K562 (cell line): ENCODE data around the gene KRT33A. TPM values are rescaled to one million over a fixed set of nuclear protein-coding genes. Genes with fewer than 3 reads are reported as not detected.

Experiments
- CEBPG ChIP-seq, 3 experiments: fragments of 200-800 bp in 1 of 3; sonication (Bioruptor generic) in 1 of 3; sonication (generic) in 1 of 3; formaldehyde crosslinking in 1 of 3; IDR thresholded peaks in 2 of 3; conservative IDR thresholded peaks in 1 of 3; 2 replicates each; pipeline versions ENCODE4 v1.6.1 to v1.8.0; 2016 to 2022; ENCODE audit warnings: missing compliant biosample characterization in 2 of 3, missing genetic modification characterization in 2 of 3, mild to moderate bottlenecking in 1 of 3, missing genetic modification reagents in 1 of 3
- PRDM10 ChIP-seq: fragments of 450-650 bp; IDR thresholded peaks from 2 replicates; pipeline ENCODE4 v1.6.1; 2018; ENCODE audit not compliant: partially characterized antibody
- polyA plus RNA-seq, 8 experiments: library from polyadenylated mRNA; depleted of rRNA in 4 of 8; stranded (reverse) in 5 of 8; unstranded in 3 of 8; fragments of >200 nt; fragmentation: Nextera tagmentation in 2 of 8; fragmentation: Illumina TruSeq in 1 of 8; extraction: Ambion mirVana in 2 of 8; extraction: Trizol in 1 of 8; gene quantifications; 2 replicates each; pipeline versions ENCODE4 v1.2.1 to v1.2.3, GENCODE V29; 2011 to 2014; ENCODE audit warnings: inconsistent platforms in 1 of 8, missing spikeins in 1 of 8
- total RNA-seq, 7 experiments: library from RNA; depleted of rRNA in 6 of 7; stranded (reverse); fragments of >200 nt in 6 of 7; fragmentation: Illumina TruSeq in 2 of 7; extraction: Trizol in 2 of 7; gene quantifications; 2 replicates each; pipeline versions ENCODE4 v1.2.1 to v1.2.3, GENCODE V29; 2011 to 2021; ENCODE audit warnings: low replicate concordance in 1 of 7
- TF ChIP-seq, protein P1 (sequence below): sonication (generic); formaldehyde crosslinking; IDR thresholded peaks from 2 replicates; pipeline ENCODE4 v1.8.1; 2022; ENCODE audit warnings: missing genetic modification reagents
- TF ChIP-seq, protein P2 (sequence below), 3 experiments: IDR thresholded peaks in 2 of 3; conservative IDR thresholded peaks in 1 of 3; 2 replicates each; pipeline ENCODE4 v1.5.1; 2011 to 2012; ENCODE audit warnings: low read length in 3 of 3, mild to moderate bottlenecking in 3 of 3, control low read depth in 2 of 3, improper control_type of control experiment in 1 of 3, inconsistent platforms in 1 of 3, low read depth in 1 of 3, mixed read lengths in 1 of 3, moderate library complexity in 1 of 3; ENCODE audit not compliant: insufficient read depth in 2 of 3
- TF ChIP-seq, protein P3 (sequence below): sonication (generic); formaldehyde crosslinking; IDR thresholded peaks from 2 replicates; pipeline ENCODE4 v1.8.0; 2022; ENCODE audit warnings: mild to moderate bottlenecking, missing genetic modification reagents

KRT33A gene
- total and polyA plus RNA-seq, 9 of the 15 experiments (the other 6 are each of a cell fraction or from before 2014, with no cell fraction given) = not detected

- TF ChIP-seq CEBPG (CRISPR knock-in tag; IDR thresholded peaks at IDR 0.05) (no peak), CEBPG (tag; conservative IDR thresholded peaks at IDR 0.05 in 1 of 2, IDR thresholded peaks at IDR 0.05 in 1 of 2) (0 out of 4 replicates have a peak, but pooled peaks of 1 of the 2 experiments have one; percentile 8), PRDM10 (no peak)
- TF ChIP-seq, protein P1, sequence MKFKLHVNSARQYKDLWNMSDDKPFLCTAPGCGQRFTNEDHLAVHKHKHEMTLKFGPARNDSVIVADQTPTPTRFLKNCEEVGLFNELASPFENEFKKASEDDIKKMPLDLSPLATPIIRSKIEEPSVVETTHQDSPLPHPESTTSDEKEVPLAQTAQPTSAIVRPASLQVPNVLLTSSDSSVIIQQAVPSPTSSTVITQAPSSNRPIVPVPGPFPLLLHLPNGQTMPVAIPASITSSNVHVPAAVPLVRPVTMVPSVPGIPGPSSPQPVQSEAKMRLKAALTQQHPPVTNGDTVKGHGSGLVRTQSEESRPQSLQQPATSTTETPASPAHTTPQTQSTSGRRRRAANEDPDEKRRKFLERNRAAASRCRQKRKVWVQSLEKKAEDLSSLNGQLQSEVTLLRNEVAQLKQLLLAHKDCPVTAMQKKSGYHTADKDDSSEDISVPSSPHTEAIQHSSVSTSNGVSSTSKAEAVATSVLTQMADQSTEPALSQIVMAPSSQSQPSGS = no peak
- TF ChIP-seq, protein P2, sequence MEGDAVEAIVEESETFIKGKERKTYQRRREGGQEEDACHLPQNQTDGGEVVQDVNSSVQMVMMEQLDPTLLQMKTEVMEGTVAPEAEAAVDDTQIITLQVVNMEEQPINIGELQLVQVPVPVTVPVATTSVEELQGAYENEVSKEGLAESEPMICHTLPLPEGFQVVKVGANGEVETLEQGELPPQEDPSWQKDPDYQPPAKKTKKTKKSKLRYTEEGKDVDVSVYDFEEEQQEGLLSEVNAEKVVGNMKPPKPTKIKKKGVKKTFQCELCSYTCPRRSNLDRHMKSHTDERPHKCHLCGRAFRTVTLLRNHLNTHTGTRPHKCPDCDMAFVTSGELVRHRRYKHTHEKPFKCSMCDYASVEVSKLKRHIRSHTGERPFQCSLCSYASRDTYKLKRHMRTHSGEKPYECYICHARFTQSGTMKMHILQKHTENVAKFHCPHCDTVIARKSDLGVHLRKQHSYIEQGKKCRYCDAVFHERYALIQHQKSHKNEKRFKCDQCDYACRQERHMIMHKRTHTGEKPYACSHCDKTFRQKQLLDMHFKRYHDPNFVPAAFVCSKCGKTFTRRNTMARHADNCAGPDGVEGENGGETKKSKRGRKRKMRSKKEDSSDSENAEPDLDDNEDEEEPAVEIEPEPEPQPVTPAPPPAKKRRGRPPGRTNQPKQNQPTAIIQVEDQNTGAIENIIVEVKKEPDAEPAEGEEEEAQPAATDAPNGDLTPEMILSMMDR (IDR thresholded peaks at IDR 0.05 in 2 of 3, conservative IDR thresholded peaks at IDR 0.05 in 1 of 3; ENCODE audit: insufficient read depth in 2 of 3, low read depth in 1 of 3, low read length in 3 of 3) = peak; percentile 45 to 70 (median 69); a peak in 5 of 6 replicates
- TF ChIP-seq, protein P3, sequence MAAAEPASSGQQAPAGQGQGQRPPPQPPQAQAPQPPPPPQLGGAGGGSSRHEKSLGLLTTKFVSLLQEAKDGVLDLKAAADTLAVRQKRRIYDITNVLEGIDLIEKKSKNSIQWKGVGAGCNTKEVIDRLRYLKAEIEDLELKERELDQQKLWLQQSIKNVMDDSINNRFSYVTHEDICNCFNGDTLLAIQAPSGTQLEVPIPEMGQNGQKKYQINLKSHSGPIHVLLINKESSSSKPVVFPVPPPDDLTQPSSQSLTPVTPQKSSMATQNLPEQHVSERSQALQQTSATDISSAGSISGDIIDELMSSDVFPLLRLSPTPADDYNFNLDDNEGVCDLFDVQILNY = no peak
- TF ChIP-seq, all 486 proteins: peak for 6
These were observed 28.3 kb downstream of the KRT33A start (continued) for GRCh38 chr17:41322094-41322902.
